ENCODE data around the gene KLHL4.

- TF ChIP-seq CTCF (IDR thresholded peaks at IDR 0.05) (no peak), EP300 (IDR thresholded peaks at IDR 0.05) (no peak), POLR2A (IDR thresholded peaks at IDR 0.05; ENCODE audit: low read length) (no peak), NR3C1 (IDR thresholded peaks at IDR 0.05) (no peak), REST (IDR thresholded peaks at IDR 0.05) (no peak)
Measured at GRCh38 chrX:87634361-87634760, 116.8 kb downstream of the KLHL4 start.

Data from A549 (cell line).